ENCODE measurements around the gene GPR62.

GPR62 gene

DNA sequence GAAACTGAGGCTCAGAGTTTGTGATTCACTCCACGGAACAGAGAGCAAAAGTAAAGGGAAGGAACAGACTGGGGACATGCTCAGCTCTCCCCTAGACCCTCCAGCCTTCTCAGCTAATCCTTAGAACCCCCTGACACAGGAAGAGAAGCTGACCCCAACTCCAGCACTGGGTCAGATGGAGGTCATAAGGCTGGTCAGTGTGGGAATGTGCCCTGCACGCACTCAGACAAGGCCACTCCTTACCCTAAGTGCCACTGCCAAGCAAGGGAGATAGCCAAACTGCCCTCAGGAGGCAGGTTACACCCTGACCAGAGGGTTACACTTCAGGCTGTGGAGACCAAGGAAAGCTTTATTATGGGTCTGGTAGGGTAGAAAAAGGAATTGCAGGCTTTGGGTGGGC is 39.3 kb downstream of the GPR62 start:
- no peak for FAIRE-seq

DNA sequence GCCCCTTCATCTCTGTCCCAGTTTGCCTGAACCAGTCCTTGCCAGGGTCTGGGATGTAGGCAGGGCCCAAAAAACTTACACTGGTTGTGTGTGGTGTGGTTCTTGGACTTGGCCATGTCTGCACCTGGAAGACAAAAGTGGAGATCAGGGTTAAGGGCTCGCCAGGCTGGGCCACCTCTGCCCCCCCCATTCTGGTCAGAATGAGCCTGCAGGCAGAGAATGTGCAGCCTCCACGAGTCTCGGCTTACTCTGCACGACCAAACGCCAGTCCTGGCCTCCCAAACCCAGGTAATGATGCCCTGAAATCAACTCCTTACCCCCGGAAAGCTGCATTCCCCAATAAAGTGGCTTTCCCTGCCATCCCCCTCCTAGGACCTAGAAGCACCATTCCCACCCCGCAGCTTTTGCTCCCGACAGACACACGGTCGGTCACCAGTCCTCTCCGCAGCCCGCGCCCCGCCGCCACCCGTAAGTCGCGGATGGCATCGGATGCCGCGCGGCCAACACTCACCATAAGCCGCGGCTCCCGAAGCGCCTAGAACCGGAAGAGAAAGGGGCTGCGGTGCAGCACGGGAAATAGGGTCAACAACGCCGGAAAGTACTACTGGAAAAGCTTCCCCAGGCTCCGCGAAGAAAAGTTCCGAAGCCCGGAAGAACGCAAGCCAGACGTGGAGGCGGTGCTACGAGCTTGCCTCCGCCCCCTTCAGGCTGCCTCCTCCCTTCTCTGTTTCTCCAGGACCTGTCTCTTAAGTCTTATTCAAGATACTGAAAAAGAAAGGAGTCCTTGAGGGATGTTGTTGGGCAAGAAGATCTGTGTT is 40.4 kb downstream of the GPR62 start, which contains the start of gene RPL29:
Gene RPL29, minus strand, starts transcription at position 550 of the 818 bp plus-strand sequence. Its CDS starts 434 bp downstream, at position 116.
- FAIRE-seq: no peak

DNA sequence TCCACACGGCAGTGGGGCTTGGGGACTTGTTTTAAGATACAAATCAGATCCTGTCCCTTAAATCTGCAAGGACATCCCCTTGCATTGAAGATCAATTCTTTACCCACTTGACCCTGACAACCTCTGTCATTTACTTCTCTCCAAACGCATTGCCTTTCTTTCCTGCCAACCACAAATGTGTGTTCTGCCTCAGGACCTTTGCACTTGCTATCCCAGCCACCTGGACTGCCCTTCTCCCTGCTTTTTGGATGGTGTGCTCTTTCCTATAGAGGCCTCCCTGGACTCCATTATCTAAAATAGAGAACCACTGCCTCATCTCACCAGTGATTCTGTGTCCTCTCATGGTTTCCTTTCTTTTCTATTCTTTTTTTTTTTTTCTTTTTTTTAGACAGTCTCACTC is 42.0 kb downstream of the GPR62 start:
- no peak for FAIRE-seq

DNA sequence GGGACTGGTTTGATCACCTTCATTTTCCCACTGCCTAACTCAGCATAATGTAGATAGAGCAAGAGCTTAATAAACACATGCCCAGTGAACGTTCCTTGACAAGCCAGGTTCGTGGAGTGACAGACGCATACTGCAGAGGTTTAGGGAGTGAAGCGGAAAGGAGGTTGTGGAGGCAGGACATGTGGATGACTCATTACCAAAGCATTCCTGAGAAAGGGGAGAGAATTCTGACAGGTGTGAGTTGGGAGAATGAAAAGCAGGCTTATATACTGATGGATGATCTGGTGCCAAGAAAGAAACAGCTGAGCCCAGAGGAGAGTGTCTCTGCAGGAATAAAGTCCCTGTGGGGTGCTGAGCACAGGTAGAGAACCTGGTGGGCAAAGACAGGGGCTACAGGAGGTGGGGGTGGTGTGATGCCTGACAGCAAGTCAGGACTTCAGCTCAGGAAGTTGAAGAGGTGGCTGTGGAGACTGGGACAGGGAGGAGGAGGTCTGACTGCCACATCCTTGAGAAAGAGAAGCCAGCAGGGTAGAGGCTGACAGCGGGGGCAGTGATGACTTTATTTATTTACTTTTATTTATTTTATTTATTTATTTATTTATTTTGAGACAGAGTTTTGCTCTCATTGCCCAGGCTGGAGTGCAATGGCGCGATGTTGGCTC is 42.9 kb downstream of the GPR62 start:
- FAIRE-seq: no peak

DNA sequence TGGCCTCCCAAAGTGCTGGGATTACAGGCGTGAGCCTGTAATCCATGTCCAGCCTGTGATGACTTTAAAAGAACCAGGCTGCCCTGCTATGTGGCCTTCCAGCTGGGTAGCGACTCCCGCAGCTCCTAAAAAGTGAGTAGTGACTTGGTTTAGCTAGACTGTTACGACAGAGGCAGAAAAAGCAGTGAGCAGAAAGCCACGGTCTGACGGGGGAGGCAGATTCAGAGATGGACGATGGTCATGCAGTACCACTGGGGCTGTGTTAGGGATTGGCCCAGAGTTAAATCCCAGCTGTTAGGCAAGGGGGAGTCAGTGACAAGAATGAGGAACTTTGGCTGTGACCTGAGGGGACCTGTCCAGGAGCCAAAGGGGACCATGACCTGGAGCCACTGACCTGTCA is 43.6 kb downstream of the GPR62 start:
- FAIRE-seq: no peak

DNA sequence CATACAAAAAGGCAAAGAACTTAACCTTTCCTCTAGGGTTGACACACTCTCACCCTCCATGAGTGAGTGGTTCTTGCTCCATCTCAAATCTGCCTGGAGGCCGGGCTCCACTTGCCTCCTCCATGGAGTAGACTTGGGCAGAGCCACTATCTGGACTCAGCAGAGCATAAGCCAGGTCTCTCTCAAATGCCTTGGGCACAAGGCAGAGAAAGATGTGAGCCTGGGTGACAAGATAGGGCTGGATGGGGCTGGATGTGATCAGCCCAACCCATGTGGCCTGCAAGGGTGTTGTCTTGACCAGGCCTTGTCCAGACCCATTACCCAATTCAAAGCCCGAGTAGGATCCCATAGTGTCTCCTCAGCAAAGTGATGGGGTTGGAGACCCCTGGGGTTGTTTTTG is 44.7 kb downstream of the GPR62 start:
- FAIRE-seq: no peak

DNA sequence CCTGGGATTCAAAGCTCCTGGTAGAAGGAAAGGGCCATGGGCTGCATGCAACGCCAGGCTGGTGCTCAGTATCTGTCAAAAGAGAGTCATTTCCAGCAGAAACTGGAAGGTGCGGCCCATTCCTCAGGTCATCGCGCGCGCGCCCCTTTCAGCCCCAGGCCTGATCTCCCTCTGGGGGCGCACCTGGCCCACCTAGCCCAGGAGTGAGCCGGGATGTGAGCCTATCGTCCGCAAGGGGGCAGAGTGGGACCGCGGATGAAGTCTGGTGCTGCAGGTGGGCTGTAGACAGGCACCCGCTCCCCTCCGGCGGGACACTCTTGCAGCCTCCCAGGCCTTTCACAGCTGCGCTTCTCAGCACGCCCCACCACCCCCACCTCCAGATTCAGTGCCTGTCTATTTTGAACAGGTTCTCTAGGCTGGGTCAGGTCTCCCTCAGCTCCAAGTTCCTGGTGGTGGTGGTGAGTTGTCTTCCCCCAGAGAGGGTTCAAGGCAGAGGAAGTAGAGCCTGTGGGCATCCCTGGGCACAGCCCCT is 46.3 kb downstream of the GPR62 start:
- no peak for FAIRE-seq

DNA sequence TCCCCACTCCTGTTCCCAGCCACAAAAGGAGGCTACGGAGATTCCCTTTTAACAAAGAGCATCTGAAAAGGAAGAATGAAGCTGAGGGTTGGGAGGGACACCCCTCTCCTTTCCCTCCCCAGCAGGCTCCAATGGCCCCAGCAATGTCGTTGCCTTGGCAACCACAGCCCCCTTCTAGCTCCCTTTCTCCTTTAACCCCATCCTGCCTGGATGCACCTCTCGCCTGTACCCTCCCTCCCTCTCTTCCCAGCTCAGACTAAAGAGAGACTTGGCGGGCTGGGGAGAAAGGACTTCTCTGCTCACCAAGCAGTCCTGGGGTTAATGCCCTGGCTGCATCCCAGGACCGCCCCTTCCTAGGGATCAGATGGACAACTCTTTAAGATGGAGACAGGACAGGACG is 47.6 kb downstream of the GPR62 start:
- FAIRE-seq: no peak

DNA sequence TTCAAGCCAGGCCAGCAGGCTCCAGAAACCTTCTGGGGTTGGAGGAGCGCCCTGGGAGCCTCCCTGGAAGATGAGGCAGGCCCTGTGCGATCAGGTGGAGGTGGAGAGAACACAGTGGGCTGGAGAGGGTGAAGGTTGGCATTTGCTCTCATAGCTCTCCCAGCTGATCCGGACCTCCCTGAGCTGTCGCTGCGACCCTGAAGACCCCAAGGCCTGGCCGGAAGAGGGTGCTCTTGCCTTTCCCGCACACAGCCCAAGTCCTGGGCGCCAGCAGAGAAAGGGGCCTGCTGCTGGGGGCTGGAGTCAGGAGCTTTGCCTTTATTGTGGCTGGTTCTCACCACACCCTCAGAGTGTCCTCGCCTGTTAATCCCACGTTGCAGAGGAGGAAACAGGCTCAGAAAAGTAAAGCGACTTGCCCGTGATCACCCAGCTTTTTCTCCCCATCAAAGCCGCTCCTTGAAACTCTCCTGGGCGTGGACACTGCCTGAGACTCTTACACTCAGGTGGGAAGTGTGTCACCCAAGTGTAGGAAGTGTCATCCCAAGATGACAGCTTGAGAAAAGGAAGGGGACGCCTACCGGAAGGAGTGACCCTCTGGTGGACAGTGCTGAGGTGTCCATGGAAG is 49.1 kb downstream of the GPR62 start:
- FAIRE-seq: no peak

DNA sequence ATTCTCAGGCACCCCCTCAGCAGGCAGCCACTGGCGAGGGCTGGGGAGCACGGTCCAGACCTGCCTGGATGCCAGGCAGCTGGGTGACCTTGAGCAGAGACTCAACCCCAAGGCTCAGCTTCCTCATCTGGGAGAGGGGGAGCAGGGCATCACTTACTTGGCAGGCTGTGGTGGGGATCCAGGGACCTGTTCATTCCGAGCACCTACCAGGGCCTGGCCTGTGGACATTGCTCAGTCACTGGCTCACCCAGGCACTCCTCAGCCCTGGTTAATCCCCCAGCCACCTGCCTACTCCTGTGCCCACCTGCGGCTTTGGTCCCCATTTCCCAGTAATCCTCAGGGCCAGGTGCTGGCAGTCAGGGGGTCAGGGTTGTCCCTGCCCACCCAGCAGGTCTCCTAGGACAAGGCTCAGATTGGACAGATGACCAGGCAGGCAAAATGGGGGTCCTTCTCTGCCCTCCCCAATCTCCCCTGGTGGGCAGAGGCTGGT is 49.8 kb downstream of the GPR62 start:
- FAIRE-seq: no peak

DNA sequence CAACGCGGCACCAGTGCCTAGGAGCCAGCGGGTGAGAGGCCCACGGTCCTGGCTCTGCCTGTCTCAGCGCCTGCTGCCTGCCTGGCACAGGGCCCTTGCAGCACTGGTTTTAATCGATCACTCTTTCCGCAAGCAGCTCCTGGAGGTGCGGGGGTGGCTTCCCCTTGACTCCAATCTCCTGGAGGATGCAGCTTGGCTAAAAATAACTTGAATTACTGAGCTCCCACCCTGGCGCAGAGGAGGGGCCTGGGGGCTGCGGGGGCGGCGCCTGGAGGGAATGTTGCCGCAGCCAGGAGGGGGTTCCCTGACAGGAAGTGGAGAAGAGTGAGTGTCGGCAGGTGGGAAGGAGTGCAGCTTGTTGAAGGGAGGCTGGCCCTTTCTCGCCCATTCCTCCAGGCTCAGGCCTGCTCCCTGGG is 50.4 kb downstream of the GPR62 start:
- FAIRE-seq: no peak

DNA sequence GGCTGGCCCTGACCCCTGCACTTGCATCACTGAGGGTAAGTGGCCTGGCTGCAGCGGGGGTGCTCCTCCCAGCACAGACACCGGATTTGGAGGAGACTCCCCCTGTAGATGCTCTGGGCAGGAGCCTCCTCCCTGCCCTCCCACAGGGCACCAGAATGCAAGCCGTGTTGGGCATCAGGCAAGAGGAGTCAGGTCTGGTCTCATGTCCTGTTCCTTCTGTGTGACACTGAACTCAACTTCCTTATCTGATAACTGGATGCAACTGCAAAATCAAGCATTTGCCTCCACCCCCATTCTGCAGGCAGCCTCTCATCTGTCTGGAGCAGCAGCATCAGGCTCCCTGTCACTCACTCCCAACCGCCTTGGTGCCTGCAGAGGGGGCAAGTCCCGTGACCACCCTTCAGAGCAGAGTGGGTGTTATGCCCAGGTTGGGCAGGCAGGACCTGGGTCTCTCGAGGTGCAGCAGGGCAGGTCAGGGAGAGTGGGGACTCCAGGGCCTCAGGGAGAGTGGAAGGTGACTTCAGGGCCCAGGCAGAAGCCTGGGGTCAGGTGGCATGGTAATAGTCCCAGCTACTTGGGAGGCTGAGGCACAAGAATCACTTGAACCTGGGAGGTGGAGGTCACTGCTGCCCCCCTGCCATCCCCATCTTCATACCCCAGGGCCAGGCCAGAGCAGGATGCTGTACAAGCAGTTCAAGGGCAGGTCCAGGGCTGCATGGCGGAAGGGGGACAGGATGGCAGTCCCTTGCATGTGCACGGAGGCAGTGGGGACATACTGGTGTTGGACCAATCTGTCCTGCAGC is 51.0 kb downstream of the GPR62 start:
- no peak for FAIRE-seq

DNA sequence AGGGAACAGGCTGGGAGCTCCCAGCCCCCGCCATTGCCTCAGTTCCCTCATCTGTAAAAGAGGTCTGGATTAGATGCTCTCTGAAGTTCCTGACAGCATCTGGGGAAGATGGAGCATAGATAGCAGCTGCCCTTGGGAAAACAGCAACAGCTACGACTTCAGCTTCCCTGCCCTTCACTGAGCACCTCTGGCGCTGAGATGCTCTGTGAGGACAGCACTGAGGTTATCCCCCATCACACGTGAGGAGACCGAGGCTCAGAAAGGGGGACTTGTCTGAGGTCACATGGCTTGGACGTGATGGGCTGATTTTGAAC is 51.6 kb downstream of the GPR62 start:
- no peak for FAIRE-seq
